Measurements from ENCODE around the gene CTNNBL1. TPM values are rescaled to one million over a fixed set of nuclear protein-coding genes. Genes with fewer than 3 reads are reported as not detected.
"Not testable (repeated sequence)": the region's sequence is repeated elsewhere in the genome, so short reads cannot be mapped to it uniquely, and the experiment has no call there.

The CTNNBL1 gene
- total RNA-seq, 1 donor: 23.3 TPM

GRCh38 chr20:37711001-37711400, 17.2 kb downstream of the CTNNBL1 start:
- H3K4me3 ChIP-seq (ENCODE audit: low read depth, low read length): no peak overlapping the region
- DNase-seq (ENCODE audit: low read depth): no peak
- TF ChIP-seq CTCF (IDR thresholded peaks at IDR 0.05; ENCODE audit: insufficient read depth, low read depth, low read length): no peak

GRCh38 chr20:37711994-37712964, 18.4 kb downstream of the CTNNBL1 start:
- no peak for DNase-seq (ENCODE audit: low read depth)
- no peak for TF ChIP-seq CTCF (IDR thresholded peaks at IDR 0.05; ENCODE audit: insufficient read depth, low read depth, low read length)

GRCh38 chr20:37713396-37713795, 19.6 kb downstream of the CTNNBL1 start:
- DNase-seq (ENCODE audit: low read depth): no peak
- H3K4me3 ChIP-seq (ENCODE audit: low read depth, low read length): no peak overlapping the region
- TF ChIP-seq CTCF (IDR thresholded peaks at IDR 0.05; ENCODE audit: insufficient read depth, low read depth, low read length): no peak

More at GRCh38 chr20:37711994-37712964, 18.4 kb downstream of the CTNNBL1 start:
- no peak overlapping the region for H3K4me3 ChIP-seq (ENCODE audit: low read depth, low read length)

- TF ChIP-seq CTCF (IDR thresholded peaks at IDR 0.05; ENCODE audit: insufficient read depth, low read depth, low read length): no peak
- DNase-seq (ENCODE audit: low read depth): peak; percentile 84
- no peak overlapping the region for H3K4me3 ChIP-seq (ENCODE audit: low read depth, low read length)
Measured at GRCh38 chr20:37714978-37715672, 21.3 kb downstream of the CTNNBL1 start.

GRCh38 chr20:37721751-37722150, 27.9 kb downstream of the CTNNBL1 start:
- TF ChIP-seq CTCF (IDR thresholded peaks at IDR 0.05; ENCODE audit: insufficient read depth, low read depth, low read length): no peak
- DNase-seq (ENCODE audit: low read depth): no peak
- no peak overlapping the region for H3K4me3 ChIP-seq (ENCODE audit: low read depth, low read length)

GRCh38 chr20:37722312-37722711, 28.5 kb downstream of the CTNNBL1 start:
- not testable (repeated sequence) for H3K4me3 ChIP-seq (ENCODE audit: low read depth, low read length); DNase-seq (ENCODE audit: low read depth)

- TF ChIP-seq CTCF (IDR thresholded peaks at IDR 0.05; ENCODE audit: insufficient read depth, low read depth, low read length): no peak
- DNase-seq (ENCODE audit: low read depth): no peak
- H3K4me3 ChIP-seq (ENCODE audit: low read depth, low read length): no peak overlapping the region
Measured at GRCh38 chr20:37723668-37724067, 29.8 kb downstream of the CTNNBL1 start.

All from fibroblast of villous mesenchyme (primary cell).